Tibial nerve (tissue), 4 donors: ENCODE data around the gene PLEKHO1.

Experiments used
- CTCF ChIP-seq, 5 experiments: fragments of 200-600 bp in 3 of 5; fragments of 450-650 bp in 2 of 5; sonication (generic) in 3 of 5; IDR thresholded peaks; one replicate each; pipeline ENCODE4 v1.5.1; 2016 to 2019; ENCODE audit warnings: antibody characterized with exemption in 5 of 5, mild to moderate bottlenecking in 3 of 5, moderate library complexity in 2 of 5
- EP300 ChIP-seq, 2 donors: sonication (generic); formaldehyde crosslinking; IDR thresholded peaks; one replicate each; pipeline ENCODE4 v1.6.1; 2017; ENCODE audit warnings: antibody characterized with exemption in 2 of 2, mild to moderate bottlenecking in 1 of 2

- TF ChIP-seq CTCF (IDR thresholded peaks at IDR 0.05): no peak
- TF ChIP-seq EP300 (IDR thresholded peaks at IDR 0.05): peak in 1 of 2 donors; percentile 71
Observed at GRCh38 chr1:150176593-150176992, 26.9 kb downstream of the PLEKHO1 start.
